GM19238 (cell line): ENCODE results near the gene SIDT1.

Experiments used
- DNase-seq: peaks from one replicate; pipeline ENCODE4 v3.0.0; 2011; ENCODE audit warnings: low spot score; ENCODE audit not compliant: insufficient read length

Gene SIDT1

DNA sequence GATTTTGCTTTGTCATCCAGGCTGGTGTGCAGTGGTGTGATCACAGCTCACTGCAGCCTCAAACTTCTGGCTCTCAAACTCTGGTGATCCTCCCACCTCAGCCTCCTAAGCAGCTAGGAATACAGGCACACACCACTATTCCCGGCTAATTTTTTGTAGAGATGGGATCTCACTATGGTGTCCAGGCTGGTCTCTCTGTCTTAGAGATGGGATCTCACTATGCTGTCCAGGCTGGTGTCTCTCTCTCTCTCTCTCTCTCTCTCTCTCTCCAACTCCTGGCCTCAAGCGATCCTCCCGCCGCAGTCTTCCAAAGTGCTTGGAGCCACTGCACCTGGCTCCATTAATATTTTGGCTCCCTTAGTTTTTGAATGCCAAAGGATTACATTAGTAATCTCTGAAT, 146.4 kb downstream of the SIDT1 start:
- DNase-seq: no peak
